Peyer's patch (tissue), 4 donors: Measurements from ENCODE around the gene NET1. TPM values are rescaled to one million over a fixed set of nuclear protein-coding genes. Genes with fewer than 3 reads are reported as not detected.
"Not testable (repeated sequence)": the region's sequence is repeated elsewhere in the genome, so short reads cannot be mapped to it uniquely, and the experiment has no call there.

ENCODE experiments used
- DNase-seq, 3 donors: peaks; one replicate each; pipeline ENCODE4 v3.0.0-alpha.2; 2017 to 2019
- H3K27ac ChIP-seq, 4 donors: fragments of 200-600 bp; sonication (generic); one replicate each; pipeline ENCODE4 v1.5.1; 2016 to 2019
- H3K27me3 ChIP-seq, 2 donors: fragments of 200-600 bp; sonication (generic); one replicate each; pipeline ENCODE4 v1.5.1; 2019
- H3K36me3 ChIP-seq, 3 donors: fragments of 200-600 bp; sonication (generic); one replicate each; pipeline ENCODE4 v1.5.1; 2016 to 2019
- H3K4me1 ChIP-seq, 4 donors: fragments of 200-600 bp; sonication (generic); one replicate each; pipeline ENCODE4 v1.5.1; 2016 to 2019
- H3K4me3 ChIP-seq, 4 donors: fragments of 200-600 bp; sonication (generic); 1 replicate in 3 of 4; 2 replicates in 1 of 4; pipeline ENCODE4 v1.5.1; 2016 to 2019; ENCODE audit warnings: mild to moderate bottlenecking in 1 of 4
- H3K9me3 ChIP-seq, 4 donors: fragments of 200-600 bp; sonication (generic); one replicate each; pipeline ENCODE4 v1.5.1; 2016 to 2019; ENCODE audit warnings: mild to moderate bottlenecking in 1 of 4
- CTCF ChIP-seq, 6 experiments: fragments of 450-650 bp in 4 of 6; fragments of 200-600 bp in 2 of 6; sonication (generic) in 1 of 6; IDR thresholded peaks; one replicate each; pipeline ENCODE4 v1.5.1; 2017 to 2019; ENCODE audit warnings: antibody characterized with exemption in 6 of 6, mild to moderate bottlenecking in 3 of 6, moderate library complexity in 1 of 6
- POLR2A ChIP-seq, 2 donors: fragments of 450-650 bp; IDR thresholded peaks; one replicate each; pipeline ENCODE4 v1.5.1; 2017; ENCODE audit warnings: antibody characterized with exemption in 2 of 2, mild to moderate bottlenecking in 2 of 2, moderate library complexity in 2 of 2
- total RNA-seq, 4 donors: library from RNA; depleted of rRNA; stranded (reverse); fragments of >200 nt; gene quantifications; one replicate each; pipeline ENCODE4 v1.1.0, GENCODE V29; 2016

The NET1 gene
- total RNA-seq, 4 donors from 2014 or later = 85.0 to 155 (median 122) TPM

- H3K4me3 ChIP-seq = peak overlapping the region in 2 of 4 donors; percentile 48 to 52
- peak; percentile 18 to 20 for TF ChIP-seq POLR2A (IDR thresholded peaks at IDR 0.05)
- no peak for TF ChIP-seq CTCF (IDR thresholded peaks at IDR 0.05)
- DNase-seq = peak in 2 of 3 donors; percentile 56 to 76
Observed at GRCh38 chr10:5402798-5403197, 9.6 kb upstream of the NET1 start.

DNA sequence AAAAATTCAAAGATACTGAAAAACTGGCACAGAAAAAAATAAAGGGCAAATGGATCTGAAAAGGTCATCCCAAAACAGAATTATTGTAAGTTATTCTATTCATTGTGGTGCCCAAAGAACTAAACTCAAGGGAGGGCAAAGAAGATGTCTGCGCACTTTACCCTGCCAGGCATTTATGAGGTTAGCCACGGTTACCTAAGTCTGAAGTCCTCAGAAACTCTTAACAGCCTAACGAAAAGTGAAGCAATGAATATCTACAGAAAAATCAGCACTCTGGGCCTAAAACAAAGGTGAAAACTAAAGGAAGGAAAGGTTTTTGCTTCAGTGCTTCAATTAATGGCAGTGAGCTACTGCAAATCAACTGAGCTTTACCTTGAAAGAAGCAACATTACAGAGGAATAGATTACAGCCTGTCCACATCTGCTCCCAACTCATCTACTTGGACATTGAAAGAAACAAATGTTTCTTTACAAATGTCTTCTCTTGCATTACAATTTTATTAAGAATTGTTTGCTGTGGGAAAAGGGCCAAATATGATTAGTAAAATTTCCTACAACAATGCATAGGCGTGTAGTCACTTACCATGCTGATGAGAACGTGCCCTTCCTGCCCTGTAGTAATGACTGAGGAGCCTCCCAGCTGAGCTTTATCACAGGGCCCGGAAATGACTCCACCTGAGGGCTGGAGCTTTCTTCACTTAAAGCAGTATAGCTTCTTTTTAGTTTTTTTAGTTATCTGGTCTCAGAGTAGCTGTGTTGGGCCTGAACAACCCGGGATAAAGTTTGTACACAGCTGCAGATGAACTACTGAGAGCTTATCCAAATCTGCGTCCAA lies 7.9 kb upstream of the NET1 start, which contains the start of gene TUBAL3:
TSS of gene TUBAL3 (minus strand) at position 621 of the 834 bp plus-strand sequence. CDS start at position 585, 36 bp downstream.
- Histone ChIP-seq H3K4me1 (no peaks in the 10 kb centered on the region), H3K36me3 (peaks cover 0 to 6% (median 0%) of the 10 kb centered on the region in 3 donors), H3K27me3 (no peaks in the 10 kb centered on the region), H3K27ac (peak within 1 kb of the TSS in 3 of 4 donors; percentile 54 to 82 (median 68)), H3K4me3 (peak within 1 kb of the TSS in 3 of 4 donors; percentile 10 to 52 (median 48)), H3K9me3 (no peaks in the 10 kb centered on the region)
- DNase-seq = peak in 2 of 3 donors; percentile 57 to 83
- no peak for TF ChIP-seq CTCF (IDR thresholded peaks at IDR 0.05)
- TF ChIP-seq POLR2A (IDR thresholded peaks at IDR 0.05) = peak; percentile 73 to 87

More at GRCh38 chr10:5402798-5403197, 9.6 kb upstream of the NET1 start:
- no peaks in the 10 kb centered on the region for H3K9me3 ChIP-seq
- no peaks in the 10 kb centered on the region for H3K27me3 ChIP-seq
- H3K4me1 ChIP-seq = no peaks in the 10 kb centered on the region
- H3K27ac ChIP-seq = peak overlapping the region in 3 of 4 donors; percentile 38 to 82 (median 68)
- H3K36me3 ChIP-seq = peaks cover 0 to 6% (median 0%) of the 10 kb centered on the region in 3 donors

GRCh38 chr10:5406918-5407317 lies 5.4 kb upstream of the NET1 start:
- H3K27ac ChIP-seq = peak overlapping the region in 1 of 4 donors; percentile 20
- no peak overlapping the region for H3K4me3 ChIP-seq
- no peaks in the 10 kb centered on the region for H3K4me1 ChIP-seq
- no peak for DNase-seq
- H3K27me3 ChIP-seq = no peaks in the 10 kb centered on the region
- TF ChIP-seq CTCF (IDR thresholded peaks at IDR 0.05) = no peak
- no peak for TF ChIP-seq POLR2A (IDR thresholded peaks at IDR 0.05)
- no peaks in the 10 kb centered on the region for H3K9me3 ChIP-seq
- H3K36me3 ChIP-seq = no peaks in the 10 kb centered on the region

- H3K27ac ChIP-seq, H3K9me3 ChIP-seq, H3K4me1 ChIP-seq, H3K4me3 ChIP-seq, H3K36me3 ChIP-seq, H3K27me3 ChIP-seq, DNase-seq: not testable (repeated sequence)
Observed at GRCh38 chr10:5410787-5411186, 1.6 kb upstream of the NET1 start.

- Histone ChIP-seq H3K4me1 (no peaks in the 10 kb centered on the region), H3K27ac (peak overlapping the region in 1 of 4 donors; percentile 54), H3K4me3 (peak overlapping the region; percentile 56 to 89 (median 68)), H3K9me3 (no peaks in the 10 kb centered on the region), H3K27me3 (no peaks in the 10 kb centered on the region), H3K36me3 (no peaks in the 10 kb centered on the region)
- no peak for DNase-seq
- no peak for TF ChIP-seq CTCF (IDR thresholded peaks at IDR 0.05)
- no peak for TF ChIP-seq POLR2A (IDR thresholded peaks at IDR 0.05)
Observed at GRCh38 chr10:5411941-5412276, 448 bp upstream of the NET1 start.
